HepG2 (cell line): Measurements from ENCODE around the gene ALDH4A1. TPM values are rescaled to one million over a fixed set of nuclear protein-coding genes. Genes with fewer than 3 reads are reported as not detected.

Experiments
- ARNTL ChIP-seq: sonication (generic); formaldehyde crosslinking; IDR thresholded peaks from 2 replicates; pipeline ENCODE4 v1.4.0; 2020; ENCODE audit warnings: mild to moderate bottlenecking, missing genetic modification reagents
- BHLHE40 ChIP-seq: IDR thresholded peaks from 2 replicates; pipeline ENCODE4 v1.6.1; 2011; ENCODE audit warnings: low read length, improper control_type of control experiment
- CENPX ChIP-seq: sonication (generic); formaldehyde crosslinking; IDR thresholded peaks from 2 replicates; pipeline ENCODE4 v1.9.0; 2021; ENCODE audit warnings: mild to moderate bottlenecking, missing genetic modification reagents, moderate library complexity
- FUBP1 ChIP-seq: sonication (generic); formaldehyde crosslinking; IDR thresholded peaks from 2 replicates; pipeline ENCODE4 v1.5.1; 2020; ENCODE audit warnings: missing genetic modification reagents, mild to moderate bottlenecking, borderline replicate concordance
- MYC ChIP-seq: sonication (generic); formaldehyde crosslinking; IDR thresholded peaks from 2 replicates; pipeline ENCODE4 v1.9.0; 2021; ENCODE audit warnings: missing genetic modification reagents, borderline replicate concordance
- NR2F2 ChIP-seq: IDR thresholded peaks from 2 replicates; pipeline ENCODE4 v1.6.1; 2012; ENCODE audit warnings: low read depth, inconsistent platforms, borderline replicate concordance
- PHF21A ChIP-seq: sonication (generic); formaldehyde crosslinking; IDR thresholded peaks from 2 replicates; pipeline ENCODE4 v1.5.0; 2020; ENCODE audit warnings: mild to moderate bottlenecking, missing genetic modification reagents
- SIX4 ChIP-seq: sonication (generic); formaldehyde crosslinking; IDR thresholded peaks from 2 replicates; pipeline ENCODE4 v1.4.0; 2020; ENCODE audit warnings: missing genetic modification reagents
- SMAD9 ChIP-seq: sonication (generic); formaldehyde crosslinking; IDR thresholded peaks from 2 replicates; pipeline ENCODE4 v1.5.1; 2020; ENCODE audit warnings: mild to moderate bottlenecking, missing genetic modification reagents
- TRIM24 ChIP-seq: sonication (generic); formaldehyde crosslinking; IDR thresholded peaks from 2 replicates; pipeline ENCODE4 v1.8.0; 2022; ENCODE audit warnings: mild to moderate bottlenecking, missing genetic modification reagents
- ZBTB40 ChIP-seq, 2 experiments: fragments of 450-650 bp in 1 of 2; sonication (generic) in 1 of 2; formaldehyde crosslinking in 1 of 2; IDR thresholded peaks; 2 replicates each; pipeline versions ENCODE4 v1.6.1 to v1.8.0; 2016 to 2022; ENCODE audit warnings: antibody characterized with exemption in 1 of 2, mild to moderate bottlenecking in 1 of 2, missing genetic modification reagents in 1 of 2
- ZNF234 ChIP-seq: sonication (generic); formaldehyde crosslinking; conservative IDR thresholded peaks from 2 replicates; pipeline ENCODE4 v1.5.1; 2020; ENCODE audit warnings: mild to moderate bottlenecking, missing genetic modification reagents
- ZNF367 ChIP-seq: sonication (generic); formaldehyde crosslinking; IDR thresholded peaks from 2 replicates; pipeline ENCODE4 v1.4.0; 2020; ENCODE audit warnings: missing genetic modification reagents, borderline replicate concordance
- ZNF549 ChIP-seq: sonication (generic); formaldehyde crosslinking; IDR thresholded peaks from 2 replicates; pipeline ENCODE4 v1.5.0; 2020; ENCODE audit warnings: missing genetic modification reagents
- ZNF557 ChIP-seq: sonication (generic); formaldehyde crosslinking; IDR thresholded peaks from 2 replicates; pipeline ENCODE4 v1.4.0; 2020; ENCODE audit warnings: missing genetic modification reagents
- ZNF616 ChIP-seq: sonication (generic); formaldehyde crosslinking; IDR thresholded peaks from 2 replicates; pipeline ENCODE4 v1.5.0; 2020; ENCODE audit warnings: low read depth, mild to moderate bottlenecking, missing genetic modification reagents
- ZNF772 ChIP-seq: sonication (generic); formaldehyde crosslinking; IDR thresholded peaks from 2 replicates; pipeline ENCODE4 v1.5.0; 2020; ENCODE audit warnings: mild to moderate bottlenecking, missing genetic modification reagents
- ZNF777 ChIP-seq: sonication (generic); formaldehyde crosslinking; IDR thresholded peaks from 2 replicates; pipeline ENCODE4 v1.4.0; 2020; ENCODE audit warnings: missing genetic modification reagents
- ZNF816 ChIP-seq: sonication (generic); formaldehyde crosslinking; IDR thresholded peaks from 2 replicates; pipeline ENCODE4 v1.8.0; 2022; ENCODE audit warnings: missing genetic modification reagents, mild to moderate bottlenecking, borderline replicate concordance
- polyA plus RNA-seq, 8 experiments: library from polyadenylated mRNA; depleted of rRNA in 3 of 8; stranded (reverse) in 7 of 8; unstranded in 1 of 8; fragments of >200 nt; fragmentation: Illumina TruSeq in 4 of 8; extraction: Trizol in 4 of 8; gene quantifications; 2 replicates each; pipeline versions ENCODE4 v1.2.1 to v1.2.3, GENCODE V29; 2011 to 2016; ENCODE audit warnings: low read depth in 4 of 8, missing spikeins in 1 of 8, mixed read lengths in 1 of 8; ENCODE audit not compliant: insufficient read depth in 1 of 8
- total RNA-seq, 5 experiments: library from RNA; depleted of rRNA; stranded (reverse); fragments of >200 nt; fragmentation: Illumina TruSeq; extraction: Trizol; gene quantifications; 2 replicates each; pipeline ENCODE4 v1.2.3, GENCODE V29; 2016; ENCODE audit warnings: low read depth in 1 of 5

ALDH4A1 gene
- total and polyA plus RNA-seq, 2 of the 13 experiments (the other 11 are each of a cell fraction or from before 2014, with no cell fraction given), result 76.4 to 240 TPM

DNA sequence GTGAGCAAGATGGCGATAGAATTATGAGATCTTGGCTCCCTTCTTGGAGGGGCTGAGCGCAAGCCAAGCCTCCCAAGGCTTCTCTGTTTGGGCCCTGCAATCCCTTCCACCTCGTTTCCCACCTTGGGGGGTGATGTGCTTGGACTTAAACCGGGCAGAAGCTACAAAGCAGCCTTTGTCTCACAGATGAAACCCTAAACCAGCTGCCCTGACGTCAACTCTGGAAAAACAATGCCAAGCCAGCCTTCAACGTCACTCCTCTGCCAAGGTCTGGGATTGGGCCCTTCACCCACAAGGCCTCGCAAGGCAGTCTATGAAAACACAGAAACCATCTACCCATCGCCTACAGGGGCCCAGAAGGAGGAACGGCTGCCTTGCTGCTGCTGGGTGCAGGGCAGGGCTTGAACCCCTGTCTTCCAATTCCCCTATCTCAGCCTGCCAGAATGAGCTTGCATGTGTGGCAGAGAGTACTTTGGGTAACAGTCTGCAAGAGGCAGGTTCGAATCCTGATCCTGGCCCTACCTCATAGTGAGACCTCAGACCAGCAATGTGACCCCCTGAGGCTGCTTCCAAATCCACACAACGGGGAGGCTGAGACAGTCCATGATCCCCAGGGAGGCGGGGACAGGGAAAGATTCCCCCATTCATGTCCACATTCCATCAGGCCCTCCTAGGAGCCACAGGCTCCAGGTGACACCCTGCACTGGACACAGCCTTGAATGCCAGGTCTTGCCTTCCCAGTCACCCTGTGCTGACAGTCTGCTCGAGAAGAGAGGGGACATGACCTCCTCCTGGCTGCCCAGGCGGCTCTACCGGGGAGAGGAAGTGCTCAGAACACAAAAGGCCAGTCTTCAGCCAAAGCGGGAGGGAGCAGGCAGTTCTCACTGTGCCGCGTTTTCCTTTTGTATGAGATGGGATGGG lies 39.1 kb upstream of the ALDH4A1 start (continued):
- TF ChIP-seq ZNF816 (CRISPR knock-in tag) (no peak), FUBP1 (no peak), ZNF777 (CRISPR knock-in tag) (no peak), CENPX (CRISPR knock-in tag) (no peak), SIX4 (CRISPR knock-in tag) (peak; percentile 91), SMAD9 (CRISPR knock-in tag) (no peak), TRIM24 (CRISPR knock-in tag) (no peak), ZNF367 (CRISPR knock-in tag) (no peak), MYC (CRISPR knock-in tag) (peak; percentile 9; the same call in 1 of the 2 replicates), ZNF549 (CRISPR knock-in tag) (no peak), NR2F2 (no peak), ZNF616 (CRISPR knock-in tag) (no peak), ZNF557 (CRISPR knock-in tag) (no peak), PHF21A (CRISPR knock-in tag) (no peak), ZNF772 (peak; percentile 35; the same call in 1 of the 2 replicates), ZBTB40 (IDR thresholded peaks at IDR 0.05) (no peak), ZBTB40 (CRISPR knock-in tag; IDR thresholded peaks at IDR 0.05) (no peak), ZNF234 (no peak), BHLHE40 (no peak), ARNTL (CRISPR knock-in tag) (no peak)
